NK-92 treated with Interleukin-12 subunit alpha and Interleukin-12 subunit beta, amount 100 ng/mL, for 24 hours (cell line): ENCODE data around the gene PLLP.
A peak's percentile ranks its signal among the peaks of the same experiment; 100 is the strongest.
"Not testable (repeated sequence)": the region's sequence is repeated elsewhere in the genome, so short reads cannot be mapped to it uniquely, and the experiment has no call there.

Experiments used
- DNase-seq: peaks from one replicate; lab custom pipeline; 2025; lab: John Stamatoyannopoulos, UW

PLLP gene

GRCh38 chr16:57303021-57303909, 18.8 kb upstream of the PLLP start:
- DNase-seq: no peak

- no peak for DNase-seq
Measured at GRCh38 chr16:57301126-57301817, 16.8 kb upstream of the PLLP start.

DNA sequence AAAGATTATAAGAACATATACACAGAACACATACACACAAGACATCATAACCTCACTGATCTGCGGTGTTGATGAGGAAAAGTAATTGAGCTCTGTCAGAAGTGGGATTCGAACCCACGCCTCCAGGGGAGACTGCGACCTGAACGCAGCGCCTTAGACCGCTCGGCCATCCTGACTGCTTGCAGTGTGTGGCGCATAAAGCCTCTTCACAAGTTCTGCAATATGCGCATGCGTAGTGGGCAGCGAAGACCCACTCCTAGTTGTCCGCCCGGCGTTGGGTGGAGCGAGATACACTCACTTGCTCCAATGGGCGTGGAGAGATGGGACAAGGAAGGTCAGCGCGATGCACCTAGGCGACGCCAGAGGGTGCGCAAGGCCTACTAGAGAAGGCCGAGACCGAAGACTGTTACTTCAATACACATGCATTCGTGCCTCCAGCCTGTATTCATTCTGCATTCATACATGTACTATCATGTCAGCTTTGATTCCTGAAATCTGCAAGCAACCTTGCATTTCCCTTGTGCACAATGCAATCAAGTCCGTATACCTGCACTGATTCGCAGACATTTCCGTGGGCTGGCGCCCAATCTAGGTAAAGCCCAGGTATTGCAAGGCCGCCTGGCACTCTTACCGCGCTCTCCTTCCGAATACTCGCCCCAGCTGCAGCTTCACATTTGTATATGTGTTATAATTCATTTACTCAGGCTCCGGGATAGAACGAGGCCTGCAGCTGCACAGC, 16.1 kb upstream of the PLLP start:
- peak; percentile 96 for DNase-seq

GRCh38 chr16:57299719-57300386, 15.4 kb upstream of the PLLP start:
- peak; percentile 65 for DNase-seq

- peak; percentile 42 for DNase-seq
Measured at GRCh38 chr16:57299009-57299718, 14.7 kb upstream of the PLLP start.

DNA sequence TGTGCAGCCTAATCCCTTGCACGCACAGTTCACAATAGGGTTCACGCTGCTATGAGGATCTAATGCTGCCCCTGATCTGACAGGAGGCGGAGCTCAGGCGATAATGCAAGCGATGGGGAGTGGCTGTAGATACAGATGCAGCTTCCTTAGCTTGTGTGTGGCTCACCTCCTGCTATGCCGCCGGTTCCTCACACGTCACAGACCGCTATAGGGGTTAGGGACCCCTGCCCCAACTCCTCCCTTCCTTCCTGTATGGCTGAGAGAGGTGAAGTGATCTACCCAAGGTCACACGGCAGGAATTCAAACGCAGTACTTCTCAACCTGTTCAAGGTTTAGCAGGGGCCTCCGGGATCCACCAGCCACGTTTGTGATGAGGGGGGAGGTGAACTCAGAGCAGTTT, 13.4 kb upstream of the PLLP start:
- no peak for DNase-seq

GRCh38 chr16:57289391-57290257, 5.2 kb upstream of the PLLP start:
- no peak for DNase-seq

- no peak for DNase-seq
Measured at GRCh38 chr16:57285379-57285778, 907 bp upstream of the PLLP start.

- DNase-seq: no peak
Measured at GRCh38 chr16:57284952-57285363, 486 bp upstream of the PLLP start.

DNA sequence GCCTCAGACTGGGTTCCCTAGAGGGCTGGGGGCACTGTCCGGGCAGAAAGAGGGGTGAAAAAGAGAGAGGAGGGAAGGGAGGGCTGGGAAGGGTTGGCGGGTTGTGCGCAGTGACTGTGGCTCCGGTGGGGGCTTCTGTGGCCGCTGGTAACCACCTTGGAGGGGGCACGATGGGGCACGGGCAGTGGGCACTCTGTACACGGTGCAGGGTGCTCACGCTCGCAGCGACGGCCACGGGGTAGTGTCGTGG, 588 bp downstream of the PLLP start:
- no peak for DNase-seq

- no peak for DNase-seq
Measured at GRCh38 chr16:57283214-57283958, 1.1 kb downstream of the PLLP start.

DNA sequence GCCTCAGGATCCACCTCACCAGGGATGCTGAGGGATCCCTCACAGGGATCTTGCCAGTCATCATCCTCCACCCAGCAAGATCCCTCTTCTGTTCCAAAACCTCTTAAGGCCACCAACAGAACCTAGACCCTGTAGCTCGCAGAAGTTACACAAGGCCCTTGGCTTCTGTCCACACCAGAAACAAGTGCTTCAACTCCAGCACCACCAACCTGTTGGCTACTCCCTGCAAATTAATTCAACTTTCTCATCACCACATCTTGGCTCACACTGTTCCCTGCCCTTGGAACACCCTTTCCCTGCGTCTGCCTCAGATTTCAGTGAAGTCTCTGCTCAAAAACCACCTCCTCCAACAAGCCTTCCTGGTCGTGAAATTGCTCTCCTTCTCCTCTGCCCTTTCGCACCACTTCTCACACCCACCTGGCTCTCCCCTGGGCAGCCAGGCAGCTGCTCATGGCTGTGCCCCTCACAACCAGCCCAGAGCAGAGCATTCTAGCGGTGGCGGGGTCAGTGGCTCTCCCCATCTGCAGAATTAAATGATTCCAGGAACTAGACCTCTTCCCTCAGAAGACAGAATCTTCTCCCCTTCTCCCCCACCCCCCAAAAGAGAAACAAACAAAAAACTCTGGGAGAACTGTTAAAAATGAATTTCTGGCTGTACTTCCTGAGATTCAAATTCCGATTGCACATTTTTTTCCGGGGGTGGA, 1.8 kb downstream of the PLLP start:
- DNase-seq: no peak

DNA sequence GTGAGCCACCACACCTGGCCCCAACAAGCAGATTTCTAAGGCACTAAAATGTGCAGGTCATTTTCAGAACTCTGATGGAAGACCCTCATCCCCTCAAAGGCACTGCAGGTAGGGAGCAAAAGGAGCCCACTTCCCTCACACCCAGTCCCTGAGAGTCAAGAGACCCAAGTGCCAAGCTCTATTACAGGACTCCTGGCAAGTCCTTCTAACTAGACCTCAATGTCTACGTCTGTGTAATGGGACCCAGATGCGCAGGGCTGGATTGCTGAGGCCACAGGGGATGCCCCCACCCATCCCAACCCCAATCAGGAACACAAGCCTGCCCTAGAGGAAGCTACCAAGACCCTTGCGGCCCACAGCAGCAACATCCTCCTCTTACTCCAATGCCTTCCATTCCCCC, 2.7 kb downstream of the PLLP start:
- DNase-seq: no peak

GRCh38 chr16:57279780-57280638, 4.5 kb downstream of the PLLP start:
- no peak for DNase-seq

DNA sequence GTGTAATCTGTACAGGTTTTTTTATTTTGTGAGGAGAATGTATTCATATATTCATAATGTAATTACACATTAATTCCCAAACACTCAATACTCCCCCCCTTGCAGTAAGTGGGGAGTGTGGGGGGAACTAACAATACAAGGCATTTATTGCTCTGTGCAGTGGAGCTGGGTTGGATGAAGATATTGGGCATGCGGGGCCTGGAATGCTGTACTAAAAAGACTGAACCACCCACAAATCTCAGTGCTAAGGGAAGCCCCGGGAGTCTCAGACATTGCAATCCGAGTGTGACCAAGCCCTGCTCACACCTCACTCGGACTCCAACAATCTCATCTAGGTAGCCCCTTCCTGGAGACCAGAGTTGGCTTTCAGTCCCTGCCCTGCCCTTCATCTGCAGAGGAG, 6.0 kb downstream of the PLLP start:
- DNase-seq: no peak

GRCh38 chr16:57277586-57277985, 6.9 kb downstream of the PLLP start:
- no peak for DNase-seq

- DNase-seq: no peak
Measured at GRCh38 chr16:57276596-57276995, 7.9 kb downstream of the PLLP start.

- DNase-seq: not testable (repeated sequence)
Measured at GRCh38 chr16:57275946-57276345, 8.5 kb downstream of the PLLP start.
